H1 (cell line): ENCODE measurements around the gene CMSS1. TPM values are rescaled to one million over a fixed set of nuclear protein-coding genes. Genes with fewer than 3 reads are reported as not detected.

Source experiments
- BRCA1 ChIP-seq: IDR thresholded peaks from 2 replicates; pipeline ENCODE4 v1.6.1; 2012; ENCODE audit warnings: low read depth, low read length, improper control_type of control experiment
- EZH2 ChIP-seq: fragments of 200-600 bp; sonication (generic); IDR thresholded peaks from 2 replicates; pipeline ENCODE4 v1.7.1; 2012; ENCODE audit warnings: low read depth, mild to moderate bottlenecking, moderate library complexity, low read length, inconsistent platforms; ENCODE audit not compliant: severe bottlenecking
- GTF2F1 ChIP-seq: IDR thresholded peaks from 2 replicates; pipeline ENCODE4 v1.6.1; 2012; ENCODE audit warnings: low read depth, low read length, improper control_type of control experiment, borderline replicate concordance
- RBBP5 ChIP-seq: IDR thresholded peaks from 2 replicates; pipeline ENCODE4 v1.7.1; 2012; ENCODE audit warnings: low read depth, mild to moderate bottlenecking, inconsistent platforms, low read length, moderate library complexity, borderline replicate concordance
- RFX5 ChIP-seq: IDR thresholded peaks from 2 replicates; pipeline ENCODE4 v1.6.1; 2011; ENCODE audit warnings: low read depth, low read length, improper control_type of control experiment, borderline replicate concordance
- YY1 ChIP-seq: IDR thresholded peaks from 2 replicates; pipeline ENCODE4 v1.6.1; 2011; ENCODE audit warnings: low read depth, mild to moderate bottlenecking, low read length
- polyA plus RNA-seq, 7 experiments: library from polyadenylated mRNA; depleted of rRNA in 3 of 7; stranded (reverse) in 5 of 7; unstranded in 2 of 7; fragments of >200 nt in 5 of 7; fragments of 200-250 nt in 2 of 7; gene quantifications; 1 replicate in 5 of 7; 2 replicates in 1 of 7; 4 replicates in 1 of 7; pipeline versions ENCODE4 v1.2.1 to v1.2.3, GENCODE V29; 2011 to 2013; ENCODE audit warnings: missing spikeins in 2 of 7, mixed read lengths in 2 of 7
- total RNA-seq: library from RNA; stranded (reverse); fragmentation: NEBNext Ultra II Directional; extraction: Animal tissue kit (Norgen Biotek cat#: 25700); gene quantifications from 2 replicates; pipeline ENCODE4 v1.2.1, GENCODE V29; 2021

Gene CMSS1
- total and polyA plus RNA-seq, 2 of the 8 experiments (the other 6 are each of a cell fraction or from before 2014, with no cell fraction given), result 15.2 to 75.1 TPM

DNA sequence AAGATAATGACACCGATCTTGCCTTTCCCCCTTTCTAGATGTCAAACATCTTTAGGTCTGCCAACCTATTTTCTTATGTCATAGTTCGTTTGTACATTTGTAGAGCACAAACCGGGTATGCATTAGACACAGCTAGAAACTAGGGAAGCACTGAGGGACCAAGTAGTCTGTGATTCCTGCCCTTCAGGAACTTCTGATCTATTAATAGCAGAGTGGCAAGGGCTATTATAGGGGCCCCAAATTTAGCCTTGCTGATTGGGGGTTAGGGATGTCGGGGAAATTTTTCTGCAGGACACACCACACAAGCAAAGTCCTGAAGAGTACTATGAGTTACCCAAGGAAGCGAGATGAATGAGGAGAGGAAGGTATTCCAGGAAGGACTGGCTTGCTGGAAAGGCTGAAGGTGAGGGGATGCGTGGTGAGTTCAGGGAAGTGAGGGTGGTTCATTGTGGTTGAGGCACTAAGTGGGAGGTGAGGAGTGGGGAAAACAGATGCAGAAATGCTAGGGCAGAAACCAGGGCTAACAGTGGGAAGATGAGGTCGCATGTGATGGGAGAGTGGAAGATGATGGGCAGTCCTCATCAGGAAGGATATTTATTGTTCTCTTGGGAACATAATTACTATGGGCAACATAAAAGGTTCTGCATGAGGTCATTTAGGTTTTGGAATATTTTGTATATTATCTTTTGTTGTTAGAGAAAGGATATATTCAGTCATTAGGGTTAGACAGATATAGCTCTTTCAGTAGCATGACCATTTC lies 144.3 kb downstream of the CMSS1 start (continued):
- TF ChIP-seq RBBP5, result no peak
- TF ChIP-seq GTF2F1, result no peak
- TF ChIP-seq RFX5, result no peak
- TF ChIP-seq BRCA1, result no peak
- no peak for TF ChIP-seq YY1
- no peak for TF ChIP-seq EZH2
